Measurements from ENCODE around the gene SUPT5H.

DNA sequence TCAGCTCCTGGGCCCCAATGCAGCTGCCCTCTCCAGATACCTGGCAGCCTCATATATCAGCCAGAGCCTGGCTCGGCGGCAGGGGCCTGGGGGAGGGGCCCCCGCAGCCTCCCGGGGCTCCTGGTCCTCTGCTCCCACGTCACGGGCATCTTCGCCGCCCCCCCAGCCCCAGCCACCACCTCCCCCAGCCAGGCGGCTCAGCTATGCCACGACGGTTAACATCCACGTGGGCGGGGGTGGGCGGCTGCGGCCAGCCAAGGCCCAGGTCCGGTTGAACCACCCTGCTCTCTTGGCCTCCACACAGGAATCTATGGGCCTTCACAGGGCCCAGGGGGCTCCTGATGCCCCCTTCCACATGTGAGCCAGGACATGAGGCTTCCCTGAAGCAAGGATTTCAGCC is 20.4 kb upstream of the SUPT5H start:
- TF ChIP-seq, protein P1, sequence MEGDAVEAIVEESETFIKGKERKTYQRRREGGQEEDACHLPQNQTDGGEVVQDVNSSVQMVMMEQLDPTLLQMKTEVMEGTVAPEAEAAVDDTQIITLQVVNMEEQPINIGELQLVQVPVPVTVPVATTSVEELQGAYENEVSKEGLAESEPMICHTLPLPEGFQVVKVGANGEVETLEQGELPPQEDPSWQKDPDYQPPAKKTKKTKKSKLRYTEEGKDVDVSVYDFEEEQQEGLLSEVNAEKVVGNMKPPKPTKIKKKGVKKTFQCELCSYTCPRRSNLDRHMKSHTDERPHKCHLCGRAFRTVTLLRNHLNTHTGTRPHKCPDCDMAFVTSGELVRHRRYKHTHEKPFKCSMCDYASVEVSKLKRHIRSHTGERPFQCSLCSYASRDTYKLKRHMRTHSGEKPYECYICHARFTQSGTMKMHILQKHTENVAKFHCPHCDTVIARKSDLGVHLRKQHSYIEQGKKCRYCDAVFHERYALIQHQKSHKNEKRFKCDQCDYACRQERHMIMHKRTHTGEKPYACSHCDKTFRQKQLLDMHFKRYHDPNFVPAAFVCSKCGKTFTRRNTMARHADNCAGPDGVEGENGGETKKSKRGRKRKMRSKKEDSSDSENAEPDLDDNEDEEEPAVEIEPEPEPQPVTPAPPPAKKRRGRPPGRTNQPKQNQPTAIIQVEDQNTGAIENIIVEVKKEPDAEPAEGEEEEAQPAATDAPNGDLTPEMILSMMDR (IDR thresholded peaks at IDR 0.05) = no peak
- no peak for TF ChIP-seq POLR2A (IDR thresholded peaks at IDR 0.05)
- TF ChIP-seq POLR2AphosphoS5 (IDR thresholded peaks at IDR 0.05) = no peak

All from breast epithelium (tissue), 3 donors.